OCI-LY7 (cell line): ENCODE measurements around the gene ZNF532.

Experiments used
- CTCF ChIP-seq: fragments of 200-600 bp; sonication (generic); conservative IDR thresholded peaks from 2 replicates; pipeline ENCODE4 v1.5.1; 2014; ENCODE audit warnings: mild to moderate bottlenecking, antibody characterized with exemption, low read length, moderate library complexity, mixed read lengths
- EZH2phosphoT487 ChIP-seq: fragments of 200-600 bp; sonication (generic); IDR thresholded peaks from 2 replicates; pipeline ENCODE4 v1.6.1; 2018; ENCODE audit warnings: low read depth, borderline replicate concordance, mild to moderate bottlenecking, mixed run types, antibody characterized with exemption, low read length, moderate library complexity, mixed read lengths

GRCh38 chr18:59022167-59022945 lies 157.7 kb downstream of the ZNF532 start:
- TF ChIP-seq CTCF (no peak), EZH2phosphoT487 (no peak)
